Upper lobe of right lung (tissue), 1 donor: ENCODE results near the gene P2RX6. TPM values are rescaled to one million over a fixed set of nuclear protein-coding genes. Genes with fewer than 3 reads are reported as not detected.

Experiments
- ATAC-seq: fragments of 200-7000 bp; cut with Tn5 transposase; one replicate; pipeline ENCODE4 v1.9.1; 2020; ENCODE audit warnings: mild to moderate bottlenecking, moderate library complexity
- DNase-seq: peaks from one replicate; pipeline ENCODE4 v3.0.0-alpha.2; 2020
- H3K27ac ChIP-seq: fragments of 200-600 bp; one replicate; pipeline ENCODE4 v1.8.0; 2022
- H3K27me3 ChIP-seq: fragments of 200-600 bp; one replicate; pipeline ENCODE4 v1.8.0; 2022; ENCODE audit warnings: mild to moderate bottlenecking
- H3K36me3 ChIP-seq: fragments of 200-600 bp; one replicate; pipeline ENCODE4 v1.8.0; 2022
- H3K4me1 ChIP-seq: fragments of 200-600 bp; one replicate; pipeline ENCODE4 v1.8.0; 2022
- H3K4me3 ChIP-seq: fragments of 200-600 bp; one replicate; pipeline ENCODE4 v1.8.0; 2022; ENCODE audit warnings: mild to moderate bottlenecking
- H3K9me3 ChIP-seq: fragments of 200-600 bp; one replicate; pipeline ENCODE4 v1.8.0; 2022
- intact Hi-C: fragments of 100-400 bp; cut with DNase I; formaldehyde crosslinking; loops from one replicate; pipeline ENCODE4 v1.11.0; 2022
- total RNA-seq: library from RNA; stranded (reverse); fragmentation: NEBNext Ultra II Directional; extraction: Animal tissue kit (Norgen Biotek cat#: 25700); gene quantifications from one replicate; pipeline ENCODE4 v1.2.1, GENCODE V29; 2021
- TF ChIP-seq, protein P1 (sequence below): fragments of 200-600 bp; IDR thresholded peaks from one replicate; pipeline ENCODE4 v1.8.0; 2022; ENCODE audit warnings: antibody characterized with exemption
- donor health status: DM: no; HTN: yes; CAD: no; lungs with severe emphysema.

The P2RX6 gene
- total RNA-seq, 1 donor from 2014 or later, result 2.2 TPM

DNA sequence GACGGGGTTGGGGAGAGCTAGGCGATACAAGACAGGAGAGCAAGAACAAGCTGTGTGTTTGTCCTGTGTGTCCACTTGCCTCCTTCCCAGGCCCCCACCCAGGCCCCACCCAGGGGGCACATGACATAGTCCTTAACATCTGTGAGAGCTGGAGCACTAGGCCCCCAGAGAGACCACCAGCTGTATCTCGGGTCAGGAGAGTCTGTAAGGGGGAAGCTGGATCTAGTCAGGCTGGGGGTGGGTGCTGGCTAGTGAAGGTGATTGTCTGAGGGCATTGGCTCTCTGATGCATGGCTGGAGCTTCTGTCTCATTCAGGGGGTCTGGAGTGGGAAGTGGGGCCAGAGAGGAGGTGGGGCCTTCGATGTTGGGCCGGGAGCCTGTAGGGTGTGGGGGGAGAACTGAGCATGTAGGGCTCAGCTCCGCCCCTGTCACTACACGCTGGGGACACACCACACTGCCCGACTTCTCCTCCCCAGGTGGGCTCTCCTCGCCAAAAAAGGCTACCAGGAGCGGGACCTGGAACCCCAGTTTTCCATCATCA lies 571 bp downstream of the P2RX6 start:
- ATAC-seq (no peak), DNase-seq (no peak)
- H3K4me1 ChIP-seq, result peaks cover 17% of the 10 kb centered on the region
- intact Hi-C loops, result no loop called here
- H3K9me3 ChIP-seq, result no peaks in the 10 kb centered on the region
- no peaks in the 10 kb centered on the region for H3K36me3 ChIP-seq
- H3K27me3 ChIP-seq, result no peaks in the 10 kb centered on the region
- peak overlapping the region; percentile 70 for H3K27ac ChIP-seq
- no peak overlapping the region for H3K4me3 ChIP-seq
- TF ChIP-seq, protein P1, sequence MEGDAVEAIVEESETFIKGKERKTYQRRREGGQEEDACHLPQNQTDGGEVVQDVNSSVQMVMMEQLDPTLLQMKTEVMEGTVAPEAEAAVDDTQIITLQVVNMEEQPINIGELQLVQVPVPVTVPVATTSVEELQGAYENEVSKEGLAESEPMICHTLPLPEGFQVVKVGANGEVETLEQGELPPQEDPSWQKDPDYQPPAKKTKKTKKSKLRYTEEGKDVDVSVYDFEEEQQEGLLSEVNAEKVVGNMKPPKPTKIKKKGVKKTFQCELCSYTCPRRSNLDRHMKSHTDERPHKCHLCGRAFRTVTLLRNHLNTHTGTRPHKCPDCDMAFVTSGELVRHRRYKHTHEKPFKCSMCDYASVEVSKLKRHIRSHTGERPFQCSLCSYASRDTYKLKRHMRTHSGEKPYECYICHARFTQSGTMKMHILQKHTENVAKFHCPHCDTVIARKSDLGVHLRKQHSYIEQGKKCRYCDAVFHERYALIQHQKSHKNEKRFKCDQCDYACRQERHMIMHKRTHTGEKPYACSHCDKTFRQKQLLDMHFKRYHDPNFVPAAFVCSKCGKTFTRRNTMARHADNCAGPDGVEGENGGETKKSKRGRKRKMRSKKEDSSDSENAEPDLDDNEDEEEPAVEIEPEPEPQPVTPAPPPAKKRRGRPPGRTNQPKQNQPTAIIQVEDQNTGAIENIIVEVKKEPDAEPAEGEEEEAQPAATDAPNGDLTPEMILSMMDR, result no peak

DNA sequence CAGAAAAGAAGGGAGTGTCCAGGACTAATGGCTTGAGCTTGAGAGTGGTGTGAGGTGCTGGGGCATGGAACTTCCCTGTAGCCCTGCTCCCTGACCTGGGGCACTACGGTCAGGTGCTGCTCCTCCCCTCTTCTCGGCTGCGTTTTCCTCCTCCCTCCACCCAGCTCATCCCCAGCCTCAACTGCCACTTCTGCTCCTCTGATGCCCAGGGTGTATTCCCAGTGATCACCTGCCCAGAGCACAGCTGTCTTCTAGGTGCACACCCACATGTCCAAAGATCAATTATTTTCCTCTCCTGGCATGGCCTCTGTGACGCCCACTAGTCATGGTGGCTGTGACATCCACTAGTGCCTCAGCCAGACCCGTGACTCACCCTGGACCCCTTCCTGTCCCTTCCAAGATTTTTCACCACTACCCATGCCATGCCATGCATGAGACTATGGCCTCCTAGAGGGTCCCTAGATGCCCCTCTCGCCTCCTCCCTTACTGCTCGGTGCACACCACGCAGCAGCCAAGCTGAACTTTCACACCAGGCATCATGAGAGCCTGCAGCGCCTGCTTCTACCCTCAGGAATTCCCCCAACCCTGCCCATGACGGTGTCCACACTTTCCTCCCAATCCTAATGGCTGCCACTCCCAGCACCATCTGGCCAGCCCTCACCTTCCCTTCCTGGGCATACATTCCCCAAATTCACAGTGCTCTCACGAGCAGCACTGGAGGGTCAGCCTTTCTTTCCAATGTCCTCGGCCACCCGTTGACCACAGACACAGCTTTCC lies 1.9 kb downstream of the P2RX6 start:
- Histone ChIP-seq H3K27me3 (no peaks in the 10 kb centered on the region), H3K4me1 (peaks cover 17% of the 10 kb centered on the region), H3K36me3 (no peaks in the 10 kb centered on the region), H3K9me3 (no peaks in the 10 kb centered on the region), H3K27ac (no peak overlapping the region), H3K4me3 (no peak overlapping the region)
- no peak for ATAC-seq
- intact Hi-C loops, result no loop called here
- TF ChIP-seq, protein P1, result no peak
- DNase-seq, result no peak

DNA sequence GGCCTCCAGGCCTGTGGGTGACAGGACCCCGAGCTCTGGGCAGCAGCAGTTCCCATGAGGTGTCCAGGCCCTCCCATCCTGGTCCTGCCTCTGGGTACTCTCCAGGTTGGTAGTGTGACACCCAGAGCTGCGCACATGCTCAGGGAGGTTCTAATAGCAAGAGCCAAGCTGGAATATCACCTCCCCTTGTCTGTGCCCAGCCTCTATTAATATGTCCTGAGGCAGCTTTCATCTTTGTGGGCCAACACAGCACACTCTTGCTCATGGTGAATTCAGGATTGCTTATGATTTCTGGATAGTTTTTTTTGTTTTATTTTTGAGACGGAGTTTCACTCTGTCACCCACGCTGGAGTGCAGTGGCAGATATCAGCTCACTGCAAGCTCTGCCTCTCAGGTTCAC lies 3.3 kb downstream of the P2RX6 start:
- no peaks in the 10 kb centered on the region for H3K27me3 ChIP-seq
- H3K4me1 ChIP-seq, result peaks cover 17% of the 10 kb centered on the region
- H3K27ac ChIP-seq, result no peak overlapping the region
- intact Hi-C loops, result no loop called here
- H3K4me3 ChIP-seq, result no peak overlapping the region
- ATAC-seq (no peak), DNase-seq (no peak)
- H3K9me3 ChIP-seq, result no peaks in the 10 kb centered on the region
- no peaks in the 10 kb centered on the region for H3K36me3 ChIP-seq
- TF ChIP-seq, protein P1, result no peak

DNA sequence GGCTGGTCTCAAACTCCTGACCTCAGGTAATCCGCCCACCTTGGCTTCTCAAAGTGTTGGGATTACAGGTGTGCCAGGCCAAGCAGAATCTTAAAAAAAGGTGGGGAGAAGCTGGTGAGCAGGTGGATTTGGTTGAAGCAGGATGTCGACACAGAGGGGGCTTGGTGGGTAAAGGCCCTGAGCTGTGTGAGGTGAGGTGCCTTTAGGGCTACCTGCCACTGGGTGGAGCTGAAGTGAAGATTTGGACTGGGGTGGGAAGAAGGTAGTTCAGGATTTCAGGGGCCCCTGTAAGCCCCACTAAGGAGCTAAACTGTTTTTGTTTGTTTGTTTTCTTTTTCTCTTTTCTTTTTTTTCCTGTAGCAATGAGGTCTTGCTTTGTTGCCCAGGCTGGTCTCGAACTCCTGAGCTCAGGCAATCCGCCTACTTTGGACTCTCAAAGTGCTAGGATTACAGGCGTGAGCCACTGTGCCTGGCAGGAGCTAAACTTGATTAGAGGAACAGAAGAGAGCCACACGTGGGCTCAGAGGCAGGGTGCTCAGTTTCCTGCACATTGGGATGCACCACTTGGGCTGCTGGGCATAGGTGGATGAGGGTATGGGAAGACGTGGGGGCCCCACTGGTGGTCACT lies 6.0 kb downstream of the P2RX6 start:
- TF ChIP-seq, protein P1, result peak; percentile 14
- DNase-seq, result no peak
- Histone ChIP-seq H3K4me1 (no peaks in the 10 kb centered on the region), H3K27me3 (no peaks in the 10 kb centered on the region), H3K9me3 (no peaks in the 10 kb centered on the region), H3K4me3 (no peak overlapping the region), H3K36me3 (no peaks in the 10 kb centered on the region), H3K27ac (no peak overlapping the region)
- intact Hi-C loops, result no loop called here
- ATAC-seq, result peak; percentile 28

DNA sequence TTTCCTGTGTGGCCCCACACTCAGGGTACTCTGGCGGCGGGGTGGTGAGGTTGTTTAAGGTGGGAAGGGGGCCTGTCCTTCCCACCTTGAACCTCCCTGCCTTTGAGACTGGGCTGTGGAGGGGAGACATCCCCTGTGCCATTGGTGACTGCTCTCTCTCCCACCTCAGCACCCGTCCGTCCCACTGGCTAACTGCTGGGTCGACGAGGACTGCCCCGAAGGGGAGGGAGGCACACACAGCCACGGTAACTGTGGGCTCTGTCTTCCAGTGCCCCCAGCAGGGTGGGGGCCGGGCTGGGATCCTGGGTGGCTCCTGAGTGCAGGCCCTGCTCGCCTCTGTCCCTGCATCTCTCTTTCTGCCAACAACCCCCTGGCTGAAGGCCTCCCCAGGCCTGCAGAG lies 7.5 kb downstream of the P2RX6 start:
- DNase-seq (no peak), ATAC-seq (no peak)
- H3K4me3 ChIP-seq, result no peak overlapping the region
- TF ChIP-seq, protein P1, result no peak
- no peak overlapping the region for H3K27ac ChIP-seq
- H3K36me3 ChIP-seq, result no peaks in the 10 kb centered on the region
- no peaks in the 10 kb centered on the region for H3K4me1 ChIP-seq
- H3K27me3 ChIP-seq, result no peaks in the 10 kb centered on the region
- intact Hi-C loops, result no loop called here
- no peaks in the 10 kb centered on the region for H3K9me3 ChIP-seq
